ENCODE data around the gene FAM171A2.
"Not testable (repeated sequence)": the region's sequence is repeated elsewhere in the genome, so short reads cannot be mapped to it uniquely, and the experiment has no call there.

FAM171A2 gene

GRCh38 chr17:44398692-44399691 is 35.3 kb upstream of the FAM171A2 start:
- H3K4me3 ChIP-seq (ENCODE audit: low read depth, low read length) = no peak overlapping the region
- no peak for TF ChIP-seq CTCF (IDR thresholded peaks at IDR 0.05; ENCODE audit: low read depth, low read length)
- DNase-seq (ENCODE audit: low read depth, low spot score) = no peak
- in situ Hi-C loops (cut with HindIII; ENCODE audit: low sequenced_read_pairs) = no loop called here

DNA sequence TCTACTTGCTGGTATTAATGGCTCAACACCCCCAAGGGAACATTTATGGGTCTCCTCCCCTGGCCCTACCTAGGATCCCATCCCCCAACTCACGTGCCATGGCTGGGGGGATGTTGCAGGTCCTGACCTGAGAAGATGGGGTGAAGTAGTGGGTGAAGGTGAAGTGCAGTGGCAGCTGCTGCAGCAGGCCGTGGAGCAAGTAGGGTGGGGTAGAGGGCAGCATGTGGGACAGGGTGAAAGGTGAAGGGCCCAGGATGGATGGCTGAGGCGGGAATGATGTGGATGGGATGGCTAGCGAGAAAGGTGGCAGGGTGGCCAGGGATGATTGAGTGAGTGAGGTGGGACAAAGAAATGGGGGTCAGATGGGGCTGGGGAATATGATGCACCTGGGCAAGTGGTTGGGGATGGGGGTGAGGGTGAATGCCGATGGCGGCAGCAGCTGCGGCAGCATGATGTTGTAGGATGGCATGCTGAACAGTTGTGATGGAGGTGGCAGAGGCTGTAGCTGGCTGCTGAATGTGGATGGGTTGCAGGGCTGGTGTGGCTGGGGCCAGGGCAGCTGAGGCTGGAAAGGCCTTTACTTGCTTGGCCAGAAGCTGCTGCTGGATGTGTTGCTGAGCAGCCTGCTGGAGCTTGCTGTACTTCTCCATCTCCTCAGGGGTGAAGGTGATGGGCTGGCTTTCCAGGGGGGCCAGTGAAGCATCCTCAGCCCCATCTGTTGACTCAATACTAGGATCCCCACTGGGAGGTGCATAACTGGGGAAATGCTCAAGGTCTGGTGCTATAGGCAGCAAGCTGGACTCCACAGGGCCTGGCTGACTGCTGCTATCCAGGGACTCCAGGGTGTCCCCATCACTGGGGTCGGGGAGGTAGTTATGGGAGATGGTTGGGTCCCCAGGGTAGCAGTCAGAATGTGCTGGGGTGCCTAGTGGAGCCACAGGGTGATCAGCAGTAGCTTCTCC is 34.1 kb upstream of the FAM171A2 start:
- TF ChIP-seq CTCF (IDR thresholded peaks at IDR 0.05; ENCODE audit: low read depth, low read length) = no peak
- no peak overlapping the region for H3K4me3 ChIP-seq (ENCODE audit: low read depth, low read length)
- DNase-seq (ENCODE audit: low read depth, low spot score) = no peak
- in situ Hi-C loops (cut with HindIII; ENCODE audit: low sequenced_read_pairs) = no loop called here

DNA sequence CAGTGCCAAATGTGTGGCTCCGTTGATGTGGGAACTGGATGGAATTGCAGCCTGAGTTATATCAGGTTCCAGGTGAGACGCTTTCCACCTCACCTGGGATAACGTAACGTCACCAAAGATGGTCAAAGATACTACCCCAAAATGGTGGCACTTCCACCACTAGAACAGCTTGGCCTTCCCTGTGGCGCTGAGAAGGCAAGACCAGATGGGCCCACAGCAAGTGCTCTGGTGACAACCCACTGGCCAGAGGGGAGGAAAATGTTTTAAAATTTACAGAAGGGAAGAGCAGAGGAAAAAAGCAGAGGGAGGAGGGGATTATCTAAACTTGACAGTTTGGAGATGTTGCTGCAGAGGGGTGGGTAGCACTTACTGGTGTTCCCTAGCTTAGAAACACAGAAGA is 33.3 kb upstream of the FAM171A2 start:
- no peak for TF ChIP-seq CTCF (IDR thresholded peaks at IDR 0.05; ENCODE audit: low read depth, low read length)
- H3K4me3 ChIP-seq (ENCODE audit: low read depth, low read length) = no peak overlapping the region
- in situ Hi-C loops (cut with HindIII; ENCODE audit: low sequenced_read_pairs) = no loop called here
- no peak for DNase-seq (ENCODE audit: low read depth, low spot score)

DNA sequence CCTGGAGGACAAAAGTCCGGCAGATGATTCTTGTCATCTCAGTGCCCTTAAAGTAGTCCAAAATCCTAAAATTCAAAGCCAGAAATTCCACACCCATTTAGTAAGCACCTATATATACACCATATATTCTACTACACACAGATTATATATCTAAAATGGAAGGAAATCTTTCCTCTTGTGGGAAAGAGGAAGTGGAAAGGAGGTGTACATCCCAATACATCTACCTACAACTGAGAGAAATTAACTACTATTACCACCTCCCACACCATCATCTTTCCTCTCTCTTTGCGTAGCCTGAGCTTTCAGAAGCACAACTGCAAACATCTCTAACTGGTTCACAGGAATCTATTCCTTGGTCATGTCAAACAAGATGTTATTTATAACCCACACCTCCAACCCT is 31.2 kb upstream of the FAM171A2 start:
- no peak overlapping the region for H3K4me3 ChIP-seq (ENCODE audit: low read depth, low read length)
- DNase-seq (ENCODE audit: low read depth, low spot score) = no peak
- no peak for TF ChIP-seq CTCF (IDR thresholded peaks at IDR 0.05; ENCODE audit: low read depth, low read length)
- in situ Hi-C loops (cut with HindIII; ENCODE audit: low sequenced_read_pairs) = no loop called here

DNA sequence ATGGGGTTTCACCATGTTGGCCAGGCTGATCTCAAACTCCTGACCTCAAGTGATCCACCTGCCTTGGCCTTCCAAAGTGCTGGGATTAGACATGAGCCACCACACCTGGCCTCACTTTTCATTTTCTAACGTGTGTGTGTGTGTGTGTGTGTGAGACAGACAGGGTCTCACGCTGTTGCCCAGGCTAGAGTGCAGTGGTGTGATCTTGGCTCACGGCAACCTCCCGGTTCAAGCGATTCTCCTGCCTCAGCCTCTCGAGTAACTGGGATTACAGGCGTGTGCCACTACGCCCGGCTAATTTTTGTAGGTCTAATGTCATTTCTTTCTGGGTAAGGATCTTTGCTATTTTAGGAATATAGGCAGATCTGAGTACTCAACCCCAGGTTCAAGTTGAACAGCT is 30.5 kb upstream of the FAM171A2 start:
- in situ Hi-C loops (cut with HindIII; ENCODE audit: low sequenced_read_pairs); DNase-seq (ENCODE audit: low read depth, low spot score); H3K4me3 ChIP-seq (ENCODE audit: low read depth, low read length): not testable (repeated sequence)

DNA sequence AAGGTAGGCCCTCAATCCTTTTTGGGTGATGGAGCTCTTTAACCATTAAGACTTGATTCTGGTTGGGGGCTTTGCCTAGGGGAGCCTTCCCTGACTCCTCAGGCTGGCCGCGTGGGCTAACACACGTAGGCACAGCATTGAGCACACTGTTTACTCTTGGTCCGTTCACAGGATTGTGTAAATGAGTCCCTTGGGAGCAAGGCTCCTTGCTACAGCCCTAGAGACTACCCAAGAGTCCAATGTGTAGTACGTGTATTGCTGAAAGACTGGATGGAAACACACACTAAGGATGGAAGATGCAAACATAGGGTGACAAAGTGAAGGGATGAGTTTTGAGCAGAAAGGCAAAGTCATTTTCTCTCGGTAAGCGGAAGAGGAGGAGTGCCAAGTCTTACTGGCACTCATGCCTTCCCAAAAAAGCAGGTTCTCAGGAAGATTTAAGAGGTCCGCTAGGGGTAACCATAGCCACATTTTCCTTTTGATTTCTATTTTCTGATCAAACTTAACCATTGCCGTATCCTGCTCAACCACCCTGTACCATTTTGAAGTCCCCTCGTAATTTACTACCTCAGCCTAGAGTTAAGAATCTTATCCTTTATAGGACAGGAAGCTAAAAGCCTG is 26.7 kb upstream of the FAM171A2 start:
- no peak for DNase-seq (ENCODE audit: low read depth, low spot score)
- in situ Hi-C loops (cut with HindIII; ENCODE audit: low sequenced_read_pairs) = no loop called here
- no peak overlapping the region for H3K4me3 ChIP-seq (ENCODE audit: low read depth, low read length)
- TF ChIP-seq CTCF (IDR thresholded peaks at IDR 0.05; ENCODE audit: low read depth, low read length) = no peak

Data from astrocyte of the spinal cord (primary cell).